ENCODE measurements around the gene SOX1.

- TF ChIP-seq CTCF (IDR thresholded peaks at IDR 0.05; ENCODE audit: poor library complexity) (no peak), EZH2phosphoT487 (IDR thresholded peaks at IDR 0.05; ENCODE audit: low read depth, severe bottlenecking, unreplicated experiment) (no peak)
Observed at GRCh38 chr13:112064222-112064621, 2.7 kb upstream of the SOX1 start.

Data from hepatocyte (in vitro differentiated cells).